ENCODE measurements around the gene INPP5E.
A peak's percentile ranks its signal among the peaks of the same experiment; 100 is the strongest.

- TF ChIP-seq, protein P1, sequence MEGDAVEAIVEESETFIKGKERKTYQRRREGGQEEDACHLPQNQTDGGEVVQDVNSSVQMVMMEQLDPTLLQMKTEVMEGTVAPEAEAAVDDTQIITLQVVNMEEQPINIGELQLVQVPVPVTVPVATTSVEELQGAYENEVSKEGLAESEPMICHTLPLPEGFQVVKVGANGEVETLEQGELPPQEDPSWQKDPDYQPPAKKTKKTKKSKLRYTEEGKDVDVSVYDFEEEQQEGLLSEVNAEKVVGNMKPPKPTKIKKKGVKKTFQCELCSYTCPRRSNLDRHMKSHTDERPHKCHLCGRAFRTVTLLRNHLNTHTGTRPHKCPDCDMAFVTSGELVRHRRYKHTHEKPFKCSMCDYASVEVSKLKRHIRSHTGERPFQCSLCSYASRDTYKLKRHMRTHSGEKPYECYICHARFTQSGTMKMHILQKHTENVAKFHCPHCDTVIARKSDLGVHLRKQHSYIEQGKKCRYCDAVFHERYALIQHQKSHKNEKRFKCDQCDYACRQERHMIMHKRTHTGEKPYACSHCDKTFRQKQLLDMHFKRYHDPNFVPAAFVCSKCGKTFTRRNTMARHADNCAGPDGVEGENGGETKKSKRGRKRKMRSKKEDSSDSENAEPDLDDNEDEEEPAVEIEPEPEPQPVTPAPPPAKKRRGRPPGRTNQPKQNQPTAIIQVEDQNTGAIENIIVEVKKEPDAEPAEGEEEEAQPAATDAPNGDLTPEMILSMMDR (IDR thresholded peaks at IDR 0.05): no peak
- TF ChIP-seq POLR2A (IDR thresholded peaks at IDR 0.05) (peak in 2 of 4 donors; percentile 31 to 75), EP300 (IDR thresholded peaks at IDR 0.05) (no peak), POLR2AphosphoS5 (IDR thresholded peaks at IDR 0.05) (peak; percentile 85 to 97 (median 97))
These were observed 43.3 kb upstream of the INPP5E start, which contains the start of gene SEC16A for GRCh38 chr9:136482793-136483588.
